Endothelial cell of umbilical vein (primary cell): Measurements from ENCODE around the gene C2. TPM values are rescaled to one million over a fixed set of nuclear protein-coding genes. Genes with fewer than 3 reads are reported as not detected.
A peak's percentile ranks its signal among the peaks of the same experiment; 100 is the strongest.

Experiments used
- BruUV-seq: library from RNA; stranded (reverse); fragments of 400-500 nt; replicated peaks from 2 replicates; lab custom pipeline; 2021; lab: Mats Ljungman, UMichigan
- CTCF ChIA-PET: fragments of 300-600, 350-600 bp; sonication (Branson Sonifier 250); formaldehyde crosslinking; loops from one replicate; lab custom pipeline; 2021; ENCODE audit warnings: antibody characterized with exemption, inconsistent platforms; lab: Charles Lee
- POLR2A ChIA-PET: fragments of 300-600, 350-600 bp; sonication (Branson Sonifier 250); formaldehyde crosslinking; loops from one replicate; lab custom pipeline; 2021; ENCODE audit warnings: antibody characterized with exemption, inconsistent platforms; lab: Charles Lee
- DNase-seq: peaks from one replicate; pipeline ENCODE4 v3.0.0-alpha.2; 2011; ENCODE audit warnings: low read depth, low spot score
- FAIRE-seq: peaks from 2 replicates; lab custom pipeline; 2011; peaks lifted over from hg19 to GRCh38; lab: Jason Lieb, UNC
- H2AFZ ChIP-seq: 2 replicates; pipeline ENCODE4 v1.6.0; 2012; ENCODE audit warnings: low read depth, low read length, control low read depth, inconsistent platforms
- H3K27ac ChIP-seq: 2 replicates; pipeline ENCODE4 v1.5.1; 2011; ENCODE audit warnings: low read depth, mild to moderate bottlenecking, control low read depth, low read length, moderate library complexity; ENCODE audit not compliant: insufficient read depth
- H3K27me3 ChIP-seq, 2 experiments: 2 replicates each; pipeline versions ENCODE4 v1.6.0 to v1.6.1; 2011; ENCODE audit warnings: low read length in 2 of 2, mixed read lengths in 1 of 2; ENCODE audit not compliant: control insufficient read depth in 2 of 2, insufficient read depth in 2 of 2
- H3K36me3 ChIP-seq, 2 experiments: 2 replicates in 1 of 2; 3 replicates in 1 of 2; pipeline ENCODE4 v1.5.1; 2011; ENCODE audit warnings: low read length in 2 of 2, mild to moderate bottlenecking in 1 of 2, moderate library complexity in 1 of 2; ENCODE audit not compliant: control insufficient read depth in 2 of 2, insufficient read depth in 2 of 2; ENCODE audit errors: extremely low read depth in 1 of 2
- H3K4me1 ChIP-seq: 3 replicates; pipeline ENCODE4 v1.5.1; 2011; ENCODE audit warnings: mild to moderate bottlenecking, low read length; ENCODE audit not compliant: control insufficient read depth, insufficient read depth; ENCODE audit errors: extremely low read depth
- H3K4me2 ChIP-seq: 2 replicates; pipeline ENCODE4 v1.6.1; 2011; ENCODE audit warnings: low read length, control low read depth, mixed read lengths; ENCODE audit not compliant: insufficient read depth
- H3K4me3 ChIP-seq, 3 experiments: fragments of 200-600 bp in 1 of 3; sonication (generic), shearing (Covaris generic) in 1 of 3; replicated peaks in 1 of 3; 2 replicates each; pipeline ENCODE4 v1.5.1; 2011 to 2016; ENCODE audit warnings: control low read depth in 3 of 3, low read length in 3 of 3, mild to moderate bottlenecking in 2 of 3, inconsistent platforms in 1 of 3, low read depth in 1 of 3, moderate library complexity in 1 of 3; ENCODE audit not compliant: insufficient read depth in 1 of 3
- H3K79me2 ChIP-seq: 2 replicates; pipeline ENCODE4 v1.6.0; 2012; ENCODE audit warnings: low read length, inconsistent platforms; ENCODE audit not compliant: control insufficient read depth, insufficient read depth
- H3K9ac ChIP-seq: replicated peaks from 2 replicates; pipeline ENCODE3; 2011; ENCODE audit warnings: low read length, control low read depth; ENCODE audit not compliant: insufficient read depth; ENCODE audit errors: extremely low read depth
- H3K9me1 ChIP-seq: replicated peaks from 3 replicates; pipeline ENCODE4 v1.6.0; 2011; ENCODE audit warnings: mild to moderate bottlenecking, low read length; ENCODE audit not compliant: control insufficient read depth, insufficient read depth; ENCODE audit errors: extremely low read depth
- H3K9me3 ChIP-seq: replicated peaks from 2 replicates; pipeline ENCODE4 v1.5.1; 2012; ENCODE audit warnings: low read length, inconsistent platforms; ENCODE audit not compliant: control insufficient read depth, insufficient read depth
- H4K20me1 ChIP-seq: replicated peaks from 2 replicates; pipeline ENCODE3; 2011; ENCODE audit warnings: mild to moderate bottlenecking, low read length; ENCODE audit not compliant: control insufficient read depth, insufficient read depth; ENCODE audit errors: extremely low read depth
- CTCF ChIP-seq, 2 donors: IDR thresholded peaks; 1 replicate in 1 of 2; 2 replicates in 1 of 2; pipeline ENCODE4 v1.5.1; 2011; ENCODE audit warnings: low read length in 2 of 2, mild to moderate bottlenecking in 2 of 2, moderate library complexity in 2 of 2, control low read depth in 1 of 2, inconsistent platforms in 1 of 2, low read depth in 1 of 2; ENCODE audit not compliant: insufficient read depth in 1 of 2; ENCODE audit errors: extremely low read depth in 1 of 2
- EZH2 ChIP-seq: IDR thresholded peaks from 2 replicates; pipeline ENCODE4 v1.6.1; 2012; ENCODE audit warnings: borderline replicate concordance, low read depth, mild to moderate bottlenecking, moderate library complexity, low read length, inconsistent platforms; ENCODE audit not compliant: severe bottlenecking
- FOS ChIP-seq: IDR thresholded peaks from 2 replicates; pipeline ENCODE4 v1.6.1; 2011; ENCODE audit warnings: mild to moderate bottlenecking, low read length, moderate library complexity, borderline replicate concordance; ENCODE audit not compliant: insufficient read depth
- GATA2 ChIP-seq: IDR thresholded peaks from 2 replicates; pipeline ENCODE4 v1.7.0; 2011; ENCODE audit warnings: low read depth, mild to moderate bottlenecking, moderate library complexity, mixed read lengths, low read length; ENCODE audit not compliant: insufficient read length, insufficient read depth
- MYC ChIP-seq: IDR thresholded peaks from one replicate; pipeline ENCODE4 v1.6.1; 2011; ENCODE audit warnings: mild to moderate bottlenecking, low read depth, low read length
- POLR2AphosphoS5 ChIP-seq: IDR thresholded peaks from 2 replicates; pipeline ENCODE4 v1.6.1; 2012; ENCODE audit warnings: low read depth, mild to moderate bottlenecking, control low read depth, low read length, moderate library complexity; ENCODE audit not compliant: insufficient read depth
- dilution Hi-C: fragments of 300-500 bp; cut with MboI; formaldehyde crosslinking; loops from one replicate; pipeline ENCODE4 v1.15.0; 2019; ENCODE audit warnings: low sequenced_read_pairs; ENCODE audit not compliant: extremely low pct_ligation_motif_present
- intact Hi-C: fragments of 100-400 bp; cut with micrococcal nuclease; formaldehyde crosslinking; loops from one replicate; pipeline ENCODE4 v1.10.0; 2022
- polyA plus RNA-seq, 4 experiments: library from polyadenylated mRNA; depleted of rRNA in 3 of 4; stranded (reverse) in 3 of 4; unstranded in 1 of 4; fragments of >200 nt; gene quantifications; 2 replicates each; pipeline versions ENCODE4 v1.2.1 to v1.2.3, GENCODE V29; 2011 to 2012; ENCODE audit warnings: missing spikeins in 1 of 4
- total RNA-seq: library from RNA; stranded (reverse); gene quantifications from 2 replicates; pipeline ENCODE4 v1.2.3, GENCODE V29; 2021
- TF ChIP-seq, protein P1 (sequence below): IDR thresholded peaks from 2 replicates; pipeline ENCODE4 v1.6.1; 2011; ENCODE audit not compliant: insufficient read depth, insufficient read length

The C2 gene
- total and polyA plus RNA-seq, 2 donors (not counting 3 experiments of a cell fraction or from before 2014, with no cell fraction given), result 0.60 TPM; not detected in 1

DNA sequence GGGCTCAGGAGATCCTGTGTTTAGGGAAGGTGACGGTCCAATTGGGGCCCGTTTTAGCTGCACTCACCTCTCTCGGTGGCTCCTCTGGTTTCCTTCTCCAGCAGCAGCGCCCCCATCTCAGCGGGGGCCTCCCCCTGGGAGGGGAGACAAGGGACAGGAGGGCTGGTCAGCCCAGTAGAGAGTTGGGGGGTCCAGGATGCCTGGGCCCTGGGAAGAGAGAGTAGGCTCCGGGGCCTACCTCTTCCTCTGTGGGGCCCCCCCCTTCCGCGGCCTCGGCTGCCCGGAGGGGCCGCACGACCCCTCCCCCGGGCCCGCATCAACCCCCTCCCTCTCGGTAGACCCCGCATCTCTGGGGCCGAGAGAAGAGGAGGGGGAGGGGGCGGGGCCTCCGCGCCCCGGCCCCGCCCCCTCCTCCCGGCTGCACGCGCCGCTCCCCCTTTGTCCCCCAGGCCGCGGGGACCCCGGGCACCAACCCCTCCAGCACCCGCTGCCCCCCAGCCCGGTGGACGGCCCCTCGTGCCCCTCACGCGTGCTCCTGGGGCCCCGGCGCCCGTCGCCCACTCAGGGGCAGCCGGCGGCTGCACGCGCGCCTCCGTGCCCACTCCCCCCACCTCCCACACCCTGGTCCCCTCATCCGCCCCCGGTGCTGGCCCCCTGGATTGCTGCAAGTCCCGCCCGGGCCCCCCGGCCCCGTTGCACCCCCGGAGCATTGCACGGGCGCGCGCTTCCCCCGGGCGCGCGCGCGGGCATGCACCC lies 30.5 kb upstream of the C2 start:
- intact Hi-C loops (loop anchor here (5.0 kb wide), 1 partner anchor 65 kb away; no protein-coding TSS in a partner anchor), dilution Hi-C loops (no loop called here)
- peak overlapping the region; percentile 57 to 75 (median 69) for H3K4me3 ChIP-seq
- DNase-seq (no peak), FAIRE-seq (no peak)
- H3K4me2 ChIP-seq, result peak overlapping the region; percentile 45
- H3K9me1 ChIP-seq, result no peaks in the 10 kb centered on the region
- H2AFZ ChIP-seq, result peak overlapping the region; percentile 51
- H3K27ac ChIP-seq, result no peak overlapping the region
- no peaks in the 10 kb centered on the region for H3K9me3 ChIP-seq
- H3K27me3 ChIP-seq, result no peaks in the 10 kb centered on the region
- CTCF ChIA-PET, result interaction anchor here (1.0 to 2.4 kb wide), 6 partner anchors 10 to 55 kb away, joined by 3 to 31 read pairs (median 4); partner anchors contain the start of gene NEU1
- no peaks in the 10 kb centered on the region for H3K79me2 ChIP-seq
- H3K36me3 ChIP-seq, result peaks cover 0 to 12% of the 10 kb centered on the region in 2 experiments
- no peaks in the 10 kb centered on the region for H4K20me1 ChIP-seq
- POLR2A ChIA-PET, result interaction anchor here (0.6 to 1.9 kb wide), 4 partner anchors 14 to 70 kb away, joined by 3 to 7 read pairs (median 6); partner anchors contain the start of genes HSPA1B and NEU1
- peak overlapping the region; percentile 44 for H3K9ac ChIP-seq
- H3K4me1 ChIP-seq, result peaks cover 12% of the 10 kb centered on the region
- no TSS peak for BruUV-seq
- TF ChIP-seq GATA2 (no peak), FOS (no peak), CTCF (IDR thresholded peaks at IDR 0.05; ENCODE audit: extremely low read depth in 1 of 2, insufficient read depth in 1 of 2, low read depth in 1 of 2, low read length in 2 of 2) (no peak), POLR2AphosphoS5 (no peak), MYC (no peak), EZH2 (no peak)
- TF ChIP-seq, protein P1, sequence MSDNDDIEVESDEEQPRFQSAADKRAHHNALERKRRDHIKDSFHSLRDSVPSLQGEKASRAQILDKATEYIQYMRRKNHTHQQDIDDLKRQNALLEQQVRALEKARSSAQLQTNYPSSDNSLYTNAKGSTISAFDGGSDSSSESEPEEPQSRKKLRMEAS, result no peak
